OCI-LY7 (cell line): Measurements from ENCODE around the gene VPS50. TPM values are rescaled to one million over a fixed set of nuclear protein-coding genes. Genes with fewer than 3 reads are reported as not detected.

Experiments
- BruUV-seq: library from RNA; stranded (reverse); fragments of 400-500 nt; replicated peaks from 2 replicates; lab custom pipeline; 2021; lab: Mats Ljungman, UMichigan
- CTCF ChIA-PET: fragments of 300-600 bp; sonication (Branson Sonifier 250); formaldehyde crosslinking; loops from one replicate; lab custom pipeline; 2022; ENCODE audit warnings: antibody characterized with exemption; ENCODE audit not compliant: unreplicated experiment; lab: Charles Lee
- POLR2A ChIA-PET: fragments of 300-600 bp; sonication (Branson Sonifier 250); formaldehyde crosslinking; loops from one replicate; lab custom pipeline; 2022; ENCODE audit warnings: antibody characterized with exemption; lab: Charles Lee
- DNase-seq: peaks from one replicate; pipeline ENCODE4 v3.0.0-alpha.2; 2015; ENCODE audit warnings: low spot score
- H2AFZ ChIP-seq: fragments of 200-600 bp; sonication (generic), shearing (Covaris generic); 2 replicates; pipeline ENCODE4 v1.6.1; 2014; ENCODE audit warnings: mild to moderate bottlenecking, antibody characterized with exemption, low read length, moderate library complexity
- H3K27ac ChIP-seq: fragments of 200-600 bp; sonication (generic); 2 replicates; pipeline ENCODE4 v1.5.1; 2014; ENCODE audit warnings: mixed run types, low read depth, mild to moderate bottlenecking, moderate library complexity, low read length, inconsistent platforms; ENCODE audit not compliant: poor library complexity, severe bottlenecking
- H3K36me3 ChIP-seq: fragments of 200-600 bp; sonication (generic); 2 replicates; pipeline ENCODE4 v1.6.1; 2014; ENCODE audit warnings: mild to moderate bottlenecking, antibody characterized with exemption, low read length, moderate library complexity, mixed read lengths; ENCODE audit not compliant: insufficient read depth
- H3K4me1 ChIP-seq: fragments of 200-600 bp; sonication (generic); 2 replicates; pipeline ENCODE4 v1.5.1; 2014; ENCODE audit warnings: mild to moderate bottlenecking, low read length; ENCODE audit not compliant: insufficient read depth, poor library complexity, severe bottlenecking
- H3K4me2 ChIP-seq: fragments of 200-600 bp; sonication (generic); 2 replicates; pipeline ENCODE4 v1.6.1; 2014; ENCODE audit warnings: mild to moderate bottlenecking, low read length
- H3K4me3 ChIP-seq: fragments of 200-600 bp; sonication (generic); 2 replicates; pipeline ENCODE4 v1.5.1; 2014; ENCODE audit warnings: mild to moderate bottlenecking, low read depth, low read length; ENCODE audit not compliant: poor library complexity, severe bottlenecking
- H3K79me2 ChIP-seq: fragments of 200-600 bp; sonication (generic); 2 replicates; pipeline ENCODE4 v1.6.1; 2016; ENCODE audit warnings: low read depth, mild to moderate bottlenecking, low read length, moderate library complexity, mixed read lengths; ENCODE audit not compliant: insufficient read depth
- H3K9me2 ChIP-seq: fragments of 200-600 bp; sonication (generic); 2 replicates; pipeline ENCODE4 v1.6.1; 2016; ENCODE audit warnings: mild to moderate bottlenecking, low read length, mixed read lengths; ENCODE audit not compliant: insufficient read depth
- H3K9me3 ChIP-seq: fragments of 200-600 bp; sonication (generic); 2 replicates; pipeline ENCODE4 v1.6.1; 2014; ENCODE audit warnings: mild to moderate bottlenecking, mixed run types, low read length, mixed read lengths
- H4K20me1 ChIP-seq: fragments of 200-600 bp; sonication (generic); 2 replicates; pipeline ENCODE4 v1.6.1; 2014; ENCODE audit warnings: mild to moderate bottlenecking, antibody characterized with exemption, low read length, moderate library complexity, mixed read lengths; ENCODE audit not compliant: insufficient read depth
- EZH2phosphoT487 ChIP-seq: fragments of 200-600 bp; sonication (generic); IDR thresholded peaks from 2 replicates; pipeline ENCODE4 v1.6.1; 2018; ENCODE audit warnings: low read depth, borderline replicate concordance, mild to moderate bottlenecking, mixed run types, antibody characterized with exemption, low read length, moderate library complexity, mixed read lengths
- intact Hi-C: fragments of 100-400 bp; cut with micrococcal nuclease; formaldehyde crosslinking; loops from one replicate; pipeline ENCODE4 v1.10.0; 2022; ENCODE audit not compliant: unreplicated experiment
- total RNA-seq, 2 experiments: library from RNA; depleted of rRNA in 1 of 2; stranded (reverse); fragments of >200 nt in 1 of 2; shearing (Covaris generic) in 1 of 2; gene quantifications; 2 replicates each; pipeline ENCODE4 v1.2.3, GENCODE V29; 2014 to 2022
- TF ChIP-seq, protein P1 (sequence below): fragments of 200-600 bp; sonication (generic); conservative IDR thresholded peaks from 2 replicates; pipeline ENCODE4 v1.5.1; 2014; ENCODE audit warnings: mild to moderate bottlenecking, antibody characterized with exemption, low read length, moderate library complexity, mixed read lengths

The VPS50 gene
- total RNA-seq, 2 experiments from 2014 or later, result 17.9 to 20.0 TPM

GRCh38 chr7:93298206-93298605 is 66.0 kb downstream of the VPS50 start:
- H3K27ac ChIP-seq, result no peak overlapping the region
- no peak overlapping the region for H2AFZ ChIP-seq
- H3K9me2 ChIP-seq, result no peaks in the 10 kb centered on the region
- no peak for TF ChIP-seq EZH2phosphoT487
- TF ChIP-seq, protein P1, sequence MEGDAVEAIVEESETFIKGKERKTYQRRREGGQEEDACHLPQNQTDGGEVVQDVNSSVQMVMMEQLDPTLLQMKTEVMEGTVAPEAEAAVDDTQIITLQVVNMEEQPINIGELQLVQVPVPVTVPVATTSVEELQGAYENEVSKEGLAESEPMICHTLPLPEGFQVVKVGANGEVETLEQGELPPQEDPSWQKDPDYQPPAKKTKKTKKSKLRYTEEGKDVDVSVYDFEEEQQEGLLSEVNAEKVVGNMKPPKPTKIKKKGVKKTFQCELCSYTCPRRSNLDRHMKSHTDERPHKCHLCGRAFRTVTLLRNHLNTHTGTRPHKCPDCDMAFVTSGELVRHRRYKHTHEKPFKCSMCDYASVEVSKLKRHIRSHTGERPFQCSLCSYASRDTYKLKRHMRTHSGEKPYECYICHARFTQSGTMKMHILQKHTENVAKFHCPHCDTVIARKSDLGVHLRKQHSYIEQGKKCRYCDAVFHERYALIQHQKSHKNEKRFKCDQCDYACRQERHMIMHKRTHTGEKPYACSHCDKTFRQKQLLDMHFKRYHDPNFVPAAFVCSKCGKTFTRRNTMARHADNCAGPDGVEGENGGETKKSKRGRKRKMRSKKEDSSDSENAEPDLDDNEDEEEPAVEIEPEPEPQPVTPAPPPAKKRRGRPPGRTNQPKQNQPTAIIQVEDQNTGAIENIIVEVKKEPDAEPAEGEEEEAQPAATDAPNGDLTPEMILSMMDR, result no peak
- no peak for DNase-seq
- no peaks in the 10 kb centered on the region for H3K9me3 ChIP-seq
- CTCF ChIA-PET, result no interaction called here
- H3K36me3 ChIP-seq, result no peaks in the 10 kb centered on the region
- no peaks in the 10 kb centered on the region for H4K20me1 ChIP-seq
- no peaks in the 10 kb centered on the region for H3K79me2 ChIP-seq
- intact Hi-C loops, result no loop called here
- no TSS peak for BruUV-seq
- H3K4me2 ChIP-seq, result no peak overlapping the region
- no peak overlapping the region for H3K4me3 ChIP-seq
- POLR2A ChIA-PET, result no interaction called here
- no peaks in the 10 kb centered on the region for H3K4me1 ChIP-seq

- Histone ChIP-seq H3K4me1 (no peaks in the 10 kb centered on the region), H2AFZ (no peak overlapping the region), H3K4me2 (no peak overlapping the region), H4K20me1 (no peaks in the 10 kb centered on the region), H3K9me2 (no peaks in the 10 kb centered on the region), H3K4me3 (no peak overlapping the region), H3K36me3 (no peaks in the 10 kb centered on the region), H3K27ac (no peak overlapping the region), H3K9me3 (no peaks in the 10 kb centered on the region), H3K79me2 (no peaks in the 10 kb centered on the region)
- intact Hi-C loops, result no loop called here
- no TSS peak for BruUV-seq
- CTCF ChIA-PET, result no interaction called here
- no peak for DNase-seq
- no peak for TF ChIP-seq EZH2phosphoT487
- TF ChIP-seq, protein P1, result no peak
- POLR2A ChIA-PET, result no interaction called here
Observed at GRCh38 chr7:93298671-93299070, 66.5 kb downstream of the VPS50 start.

DNA sequence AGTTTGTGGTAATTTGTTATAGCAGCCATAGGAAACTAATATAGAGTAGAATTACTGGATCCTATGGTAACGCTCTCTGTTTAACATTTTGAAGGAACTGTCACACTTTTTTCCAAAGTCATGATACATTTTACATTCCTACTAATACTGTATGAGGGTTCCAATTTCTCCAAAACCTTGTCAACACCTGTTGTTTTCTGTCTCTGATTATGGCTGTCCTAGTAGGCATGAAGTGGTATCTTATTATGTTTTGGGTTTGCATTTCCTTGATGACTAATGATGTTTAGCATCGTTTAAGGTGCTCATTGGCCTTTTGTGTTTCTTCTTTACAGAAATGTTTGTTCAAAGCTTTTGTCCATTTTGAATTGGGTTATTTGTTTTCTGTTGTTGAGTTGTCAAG is 69.6 kb downstream of the VPS50 start:
- POLR2A ChIA-PET, result interaction anchor here (0.6 kb wide), 1 partner anchor 1555 kb away, joined by 3 read pairs; no protein-coding TSS in a partner anchor
- Histone ChIP-seq H3K36me3 (no peaks in the 10 kb centered on the region), H3K4me1 (no peaks in the 10 kb centered on the region), H3K9me3 (no peaks in the 10 kb centered on the region), H3K4me3 (no peak overlapping the region), H4K20me1 (no peaks in the 10 kb centered on the region), H3K79me2 (no peaks in the 10 kb centered on the region), H2AFZ (no peak overlapping the region), H3K4me2 (no peak overlapping the region), H3K27ac (no peak overlapping the region), H3K9me2 (no peaks in the 10 kb centered on the region)
- intact Hi-C loops, result no loop called here
- no peak for TF ChIP-seq EZH2phosphoT487
- TF ChIP-seq, protein P1, result no peak
- CTCF ChIA-PET, result no interaction called here
- no peak for DNase-seq
- no TSS peak for BruUV-seq
